SU-DHL-6 (cell line): ENCODE data around the gene PML.

Experiments used
- CTCF ChIP-seq: fragments of 200-600 bp; sonication (generic); IDR thresholded peaks from one replicate; pipeline ENCODE4 v1.5.1; 2017; ENCODE audit warnings: antibody characterized with exemption, mild to moderate bottlenecking, low read length, moderate library complexity; ENCODE audit not compliant: insufficient read depth, poor library complexity, severe bottlenecking
- EZH2phosphoT487 ChIP-seq: fragments of 200-600 bp; sonication (generic), shearing (Covaris generic); conservative IDR thresholded peaks from 2 replicates; pipeline ENCODE4 v1.6.1; 2018; ENCODE audit warnings: mild to moderate bottlenecking, antibody characterized with exemption, low read length, moderate library complexity, mixed read lengths

- no peak for TF ChIP-seq CTCF
- no peak for TF ChIP-seq EZH2phosphoT487
These were observed 26.1 kb upstream of the PML start for GRCh38 chr15:73968461-73968860.
